Kidney tubule cell (primary cell): ENCODE results near the gene SLCO1B1.
"Not testable (repeated sequence)": the region's sequence is repeated elsewhere in the genome, so short reads cannot be mapped to it uniquely, and the experiment has no call there.

Experiments used
- DNase-seq: peaks from one replicate; pipeline ENCODE4 v3.0.0-alpha.2; 2018; ENCODE audit warnings: low spot score

Gene SLCO1B1

GRCh38 chr12:21130998-21131397 lies at the start of gene SLCO1B1:
TSS of gene SLCO1B1 (plus strand) at chr12:21131194. CDS start at chr12:21141575, 10,381 bp downstream.
- DNase-seq: no peak

GRCh38 chr12:21084753-21085152 lies 46.2 kb upstream of the SLCO1B1 start:
- not testable (repeated sequence) for DNase-seq

- DNase-seq: no peak
Observed at GRCh38 chr12:21111732-21112131, 19.3 kb upstream of the SLCO1B1 start.

- no peak for DNase-seq
Observed at GRCh38 chr12:21113266-21113665, 17.7 kb upstream of the SLCO1B1 start.

- no peak for DNase-seq
Observed at GRCh38 chr12:21117995-21118394, 13.0 kb upstream of the SLCO1B1 start.

GRCh38 chr12:21118760-21119159 lies 12.2 kb upstream of the SLCO1B1 start:
- DNase-seq: no peak

GRCh38 chr12:21129351-21129750 lies 1.6 kb upstream of the SLCO1B1 start:
- DNase-seq: no peak

- DNase-seq: no peak
Observed at GRCh38 chr12:21129906-21130305, 1.1 kb upstream of the SLCO1B1 start.

GRCh38 chr12:21137318-21137999 lies 6.5 kb downstream of the SLCO1B1 start:
- not testable (repeated sequence) for DNase-seq

GRCh38 chr12:21138016-21138415 lies 7.0 kb downstream of the SLCO1B1 start:
- DNase-seq: no peak

- no peak for DNase-seq
Observed at GRCh38 chr12:21144309-21144708, 13.3 kb downstream of the SLCO1B1 start.

GRCh38 chr12:21149861-21150260 lies 18.9 kb downstream of the SLCO1B1 start:
- not testable (repeated sequence) for DNase-seq

- DNase-seq: no peak
Observed at GRCh38 chr12:21151184-21151583, 20.2 kb downstream of the SLCO1B1 start.

- DNase-seq: no peak
Observed at GRCh38 chr12:21155522-21156351, 24.7 kb downstream of the SLCO1B1 start.

- DNase-seq: no peak
Observed at GRCh38 chr12:21165048-21165447, 34.1 kb downstream of the SLCO1B1 start.

GRCh38 chr12:21169878-21170472 lies 39.0 kb downstream of the SLCO1B1 start:
- peak; percentile 33 for DNase-seq

- no peak for DNase-seq
Observed at GRCh38 chr12:21172079-21172478, 41.1 kb downstream of the SLCO1B1 start.

- no peak for DNase-seq
Observed at GRCh38 chr12:21183721-21184275, 52.8 kb downstream of the SLCO1B1 start.

- DNase-seq: no peak
Observed at GRCh38 chr12:21190016-21190415, 59.0 kb downstream of the SLCO1B1 start.

- not testable (repeated sequence) for DNase-seq
Observed at GRCh38 chr12:21214433-21214832, 83.4 kb downstream of the SLCO1B1 start.

GRCh38 chr12:21219206-21219605 lies 88.2 kb downstream of the SLCO1B1 start:
- no peak for DNase-seq

- DNase-seq: no peak
Observed at GRCh38 chr12:21220266-21220665, 89.3 kb downstream of the SLCO1B1 start.

GRCh38 chr12:21221072-21221471 lies 90.1 kb downstream of the SLCO1B1 start:
- no peak for DNase-seq
